Choroid plexus epithelial cell (primary cell): ENCODE results near the gene PHLPP2.
"Not testable (repeated sequence)": the region's sequence is repeated elsewhere in the genome, so short reads cannot be mapped to it uniquely, and the experiment has no call there.

Experiments
- DNase-seq: peaks from one replicate; pipeline ENCODE4 v3.0.0-alpha.2; 2010; ENCODE audit warnings: low read depth
- H3K4me3 ChIP-seq: 2 replicates; pipeline ENCODE4 v1.5.1; 2011; ENCODE audit warnings: low read depth, mild to moderate bottlenecking, control low read depth, low read length, moderate library complexity
- CTCF ChIP-seq: conservative IDR thresholded peaks from 2 replicates; pipeline ENCODE4 v1.5.1; 2011; ENCODE audit warnings: low read depth, mild to moderate bottlenecking, control low read depth, inconsistent platforms, low read length, moderate library complexity

The PHLPP2 gene

GRCh38 chr16:71700831-71701230 lies 23.7 kb downstream of the PHLPP2 start:
- TF ChIP-seq CTCF: no peak
- no peak overlapping the region for H3K4me3 ChIP-seq
- no peak for DNase-seq

DNA sequence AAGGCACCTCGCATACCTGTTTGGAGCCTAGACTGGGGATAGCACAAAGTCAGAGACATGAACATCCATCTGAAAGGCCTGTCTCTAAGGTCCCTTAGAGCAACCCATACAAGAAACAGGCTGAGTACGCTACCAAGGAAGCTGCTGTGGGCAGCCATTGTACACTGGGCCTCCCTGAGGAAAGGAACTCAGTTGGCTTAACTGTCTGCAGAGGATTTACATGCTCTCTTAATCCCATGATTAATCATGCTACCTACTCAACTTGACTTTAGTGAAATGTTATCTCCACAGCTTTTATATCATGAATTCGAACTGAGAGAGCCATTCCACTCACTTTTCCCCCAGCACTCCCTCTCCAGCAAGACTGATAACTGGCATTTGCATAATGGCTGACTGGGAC lies 26.0 kb downstream of the PHLPP2 start:
- TF ChIP-seq CTCF: no peak
- DNase-seq: no peak

DNA sequence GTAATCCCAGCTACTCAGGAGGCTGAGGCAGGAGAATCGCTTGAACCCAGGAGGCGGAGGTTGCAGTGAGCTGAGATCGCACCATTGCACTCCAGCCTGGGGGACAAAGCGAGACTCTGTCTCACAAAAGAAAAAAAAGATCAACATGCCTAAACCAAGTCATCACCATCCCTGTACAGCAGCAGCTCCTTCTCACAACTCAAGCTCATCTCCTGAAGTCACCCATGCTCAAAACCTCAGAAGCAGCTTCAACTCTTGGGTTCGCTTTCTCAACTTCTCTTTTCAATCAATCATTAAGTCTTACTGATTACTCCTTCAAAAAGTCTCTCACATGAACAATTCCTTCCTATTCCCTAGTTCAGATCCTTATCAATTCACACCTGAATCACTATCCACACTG lies 31.3 kb downstream of the PHLPP2 start:
- no peak overlapping the region for H3K4me3 ChIP-seq
- no peak for DNase-seq
- no peak for TF ChIP-seq CTCF

More for the DNA sequence above, 26.0 kb downstream of the PHLPP2 start:
- H3K4me3 ChIP-seq: no peak overlapping the region

- TF ChIP-seq CTCF: no peak
- no peak overlapping the region for H3K4me3 ChIP-seq
- DNase-seq: no peak
Measured at GRCh38 chr16:71689901-71690300, 34.6 kb downstream of the PHLPP2 start.

GRCh38 chr16:71687861-71688260 lies 36.6 kb downstream of the PHLPP2 start:
- H3K4me3 ChIP-seq: no peak overlapping the region
- no peak for DNase-seq
- no peak for TF ChIP-seq CTCF

- DNase-seq, H3K4me3 ChIP-seq: not testable (repeated sequence)
Measured at GRCh38 chr16:71684280-71684679, 40.2 kb downstream of the PHLPP2 start.

DNA sequence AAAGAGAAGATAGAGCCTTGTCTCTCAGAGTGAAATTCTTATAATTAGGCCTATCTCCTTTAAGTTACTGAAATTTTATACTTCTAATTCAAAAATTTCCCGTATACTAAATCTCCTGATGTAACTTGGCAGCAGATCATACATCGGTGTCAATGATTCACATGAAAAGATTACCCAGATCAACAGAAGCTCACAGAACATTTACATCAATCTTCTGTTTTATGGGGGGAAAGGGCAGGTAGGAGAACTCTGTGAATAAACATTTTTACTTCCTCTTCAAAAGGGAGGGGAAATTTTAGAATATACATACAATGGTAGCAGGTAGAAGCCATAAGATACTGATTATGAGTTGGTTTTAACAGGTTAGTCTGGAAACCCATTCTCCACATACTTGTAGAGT lies 43.1 kb downstream of the PHLPP2 start:
- no peak overlapping the region for H3K4me3 ChIP-seq
- TF ChIP-seq CTCF: no peak
- no peak for DNase-seq

DNA sequence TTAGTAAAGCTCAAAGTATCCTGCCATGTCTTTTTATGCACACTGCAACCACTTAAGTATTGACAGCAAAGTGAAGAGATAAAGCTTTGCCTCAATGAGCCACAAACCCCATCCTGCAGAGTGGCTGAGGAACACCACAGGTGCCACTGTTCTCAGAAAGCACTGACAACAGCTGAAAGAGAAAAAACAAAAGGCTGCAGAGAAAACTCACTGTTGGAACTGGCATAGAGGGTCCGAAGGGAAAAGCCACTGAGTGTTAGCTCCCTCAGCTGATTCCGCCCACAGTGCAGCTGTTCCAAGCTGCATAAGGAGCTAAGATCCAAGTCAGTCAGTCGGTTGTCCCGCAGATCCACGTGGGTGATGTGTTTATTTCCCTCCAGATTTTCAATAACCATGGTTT lies 48.3 kb downstream of the PHLPP2 start:
- TF ChIP-seq CTCF: no peak
- no peak overlapping the region for H3K4me3 ChIP-seq
- DNase-seq: no peak
